T1000 (cell line): ENCODE results near the gene POLR2L.

Experiments
- DNase-seq: peaks from one replicate; lab custom pipeline; 2025; ENCODE audit warnings: mixed read lengths; lab: John Stamatoyannopoulos, UW

The POLR2L gene

DNA sequence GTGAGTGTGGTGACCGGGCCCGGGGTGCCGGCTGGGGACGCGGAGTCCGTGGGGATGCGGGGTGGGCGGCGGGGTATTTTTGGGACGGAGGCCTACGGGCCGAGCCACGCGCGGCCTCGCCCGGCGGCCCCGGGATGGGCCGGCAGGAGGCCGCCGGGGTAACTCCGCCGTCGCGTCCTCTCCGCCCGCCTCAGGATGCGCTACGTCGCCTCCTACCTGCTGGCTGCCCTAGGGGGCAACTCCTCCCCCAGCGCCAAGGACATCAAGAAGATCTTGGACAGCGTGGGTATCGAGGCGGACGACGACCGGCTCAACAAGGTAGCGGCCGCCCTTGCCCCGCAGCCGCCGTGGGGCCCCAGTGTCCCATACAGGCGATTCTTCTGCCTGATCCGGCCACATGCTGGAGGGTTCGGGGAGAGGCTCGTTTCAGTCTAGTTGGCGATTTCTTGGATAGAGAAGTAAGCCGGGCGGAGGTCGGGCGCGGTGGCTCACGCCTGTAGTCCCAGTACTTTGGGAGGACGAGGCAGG is 32.2 kb downstream of the POLR2L start:
- DNase-seq, result no peak

DNA sequence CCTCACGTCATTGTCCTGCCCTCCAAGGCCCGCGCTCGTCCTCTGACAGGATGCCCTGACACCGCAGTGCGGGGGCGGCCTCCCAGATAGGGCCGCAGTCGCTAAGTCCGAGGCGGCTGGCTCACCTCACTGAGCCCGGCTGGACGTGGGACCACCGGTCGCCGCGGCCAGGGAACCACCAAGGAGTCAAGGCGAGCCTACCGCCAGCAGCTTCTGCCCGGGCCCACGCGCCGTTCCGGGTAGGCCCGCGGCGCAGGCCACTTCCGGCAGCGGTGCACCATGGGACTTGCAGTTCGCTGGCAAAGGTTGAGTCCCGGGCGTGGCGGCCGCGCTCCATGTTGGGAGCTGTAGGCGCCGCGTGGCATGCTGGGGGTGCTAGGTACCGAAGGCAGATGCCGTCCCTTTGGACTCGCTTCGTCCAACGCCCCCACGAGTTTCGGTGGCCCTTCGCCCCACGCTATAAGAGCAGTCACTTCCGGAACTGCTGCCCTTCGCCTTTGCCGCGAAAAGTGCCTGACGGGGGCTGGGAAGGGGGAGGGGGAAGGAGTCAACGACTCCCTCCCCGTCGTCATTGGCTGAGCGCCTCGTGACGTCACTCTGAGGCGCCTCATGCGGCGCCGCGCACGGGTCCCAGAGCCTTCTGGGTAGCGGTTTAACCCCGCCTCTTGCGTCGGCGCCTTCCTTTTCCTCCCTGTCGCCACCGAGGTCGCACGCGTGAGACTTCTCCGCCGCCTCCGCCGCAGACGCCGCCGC is 32.9 kb downstream of the POLR2L start, which contains the start of gene RPLP2:
Gene RPLP2 (plus strand): TSS at position 681 of the 753 bp plus-strand sequence. CDS start 268 bp downstream, outside the sequence.
- DNase-seq, result peak; percentile 90

DNA sequence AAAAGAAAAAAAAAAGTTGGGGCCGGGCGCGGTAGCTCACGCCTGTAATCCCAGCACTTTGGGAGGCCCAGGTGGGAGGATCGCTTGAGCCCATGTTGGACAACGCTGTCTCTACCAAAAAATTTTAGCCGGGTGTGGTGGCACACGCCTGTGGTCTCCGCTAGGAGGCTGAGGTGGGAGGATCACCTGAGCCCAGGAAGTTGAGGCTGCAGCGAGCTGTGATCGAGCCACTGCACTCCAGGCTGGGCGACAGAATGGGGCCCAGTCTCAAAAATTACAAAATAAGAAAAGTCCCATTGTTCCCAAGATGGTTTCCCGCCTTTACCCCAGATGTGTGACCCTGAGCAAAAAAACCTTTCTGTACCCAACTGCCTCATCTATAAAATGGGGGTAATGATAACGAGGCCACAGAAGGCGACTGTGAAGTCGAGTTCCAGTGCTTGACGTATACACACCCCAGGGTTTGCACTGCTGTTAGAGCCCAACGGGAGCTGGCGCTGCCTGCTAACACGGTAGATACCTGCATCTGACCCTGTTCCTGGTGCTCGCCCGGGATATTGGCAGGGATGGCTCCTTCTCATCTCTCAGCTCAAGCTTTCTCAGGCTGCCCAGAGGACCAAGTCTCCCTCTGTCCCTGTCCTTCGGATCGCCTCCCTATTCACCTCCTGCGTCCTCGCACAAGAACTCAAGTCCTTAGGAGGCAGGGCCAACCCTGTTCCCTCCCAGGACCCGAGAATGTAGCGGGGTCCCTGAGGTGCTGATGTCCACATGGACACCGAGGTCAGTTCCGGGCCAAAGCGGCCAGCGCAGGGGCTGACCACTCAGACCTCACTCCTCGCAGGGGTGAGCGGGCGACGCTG is 33.7 kb downstream of the POLR2L start:
- DNase-seq, result no peak

DNA sequence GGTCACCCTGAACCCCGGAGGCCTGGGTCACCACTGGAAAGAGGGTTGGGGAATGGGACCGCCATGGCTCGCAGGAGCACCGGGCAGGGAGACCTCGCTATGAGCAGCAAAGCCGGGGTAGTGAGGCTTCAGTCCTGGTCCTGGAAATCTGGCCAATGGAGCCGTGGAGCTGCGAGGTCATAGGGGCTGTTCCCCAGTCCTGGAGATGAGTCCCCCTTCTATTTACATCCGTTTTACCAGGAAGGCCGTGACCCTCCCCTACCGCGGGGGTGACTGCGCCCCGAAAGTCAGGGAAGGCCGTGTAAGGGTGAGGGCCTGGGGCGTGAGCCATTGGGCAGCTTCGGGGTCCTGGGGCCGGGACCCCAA is 37.7 kb downstream of the POLR2L start:
- DNase-seq, result no peak

DNA sequence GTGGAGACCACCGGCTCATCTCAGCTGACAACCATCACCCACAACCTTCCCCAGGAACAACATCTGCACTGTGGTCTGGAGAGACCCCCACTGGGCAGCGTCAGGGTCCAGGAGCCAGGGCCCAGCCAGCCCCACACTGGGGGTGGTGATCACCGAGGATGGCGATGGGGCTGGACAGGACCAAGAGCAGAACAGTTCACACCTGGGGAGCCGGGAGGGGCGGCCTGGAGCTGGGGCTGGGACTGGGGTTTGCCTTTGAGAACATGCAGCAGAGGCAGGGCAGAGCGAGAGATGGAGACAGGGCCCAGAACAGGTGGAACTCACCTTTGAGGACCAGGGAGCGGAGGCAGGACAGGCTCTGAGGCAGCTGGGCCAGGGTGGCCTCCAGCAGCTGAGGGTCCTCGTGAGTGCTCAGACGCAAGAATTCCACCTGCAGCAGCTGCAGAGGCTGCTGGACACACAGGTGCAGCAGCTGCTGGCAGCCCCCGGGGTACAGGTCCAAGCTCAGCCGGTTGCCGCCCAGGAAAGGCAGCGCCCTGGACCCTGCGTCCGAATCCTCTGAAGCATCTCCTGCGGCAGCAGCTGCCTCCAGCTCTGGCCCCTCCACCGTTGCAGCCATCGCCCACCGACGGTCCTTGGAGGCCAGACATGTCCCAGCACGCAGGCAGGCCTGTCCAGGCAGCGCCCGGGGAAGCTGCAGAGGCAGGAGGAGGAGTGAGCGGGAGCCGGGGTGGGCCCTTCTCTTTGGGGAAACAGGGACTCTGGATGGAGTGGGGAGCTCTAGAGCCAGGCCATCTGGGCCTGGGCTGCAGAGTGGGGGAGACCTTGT is 38.3 kb downstream of the POLR2L start:
- DNase-seq, result no peak

DNA sequence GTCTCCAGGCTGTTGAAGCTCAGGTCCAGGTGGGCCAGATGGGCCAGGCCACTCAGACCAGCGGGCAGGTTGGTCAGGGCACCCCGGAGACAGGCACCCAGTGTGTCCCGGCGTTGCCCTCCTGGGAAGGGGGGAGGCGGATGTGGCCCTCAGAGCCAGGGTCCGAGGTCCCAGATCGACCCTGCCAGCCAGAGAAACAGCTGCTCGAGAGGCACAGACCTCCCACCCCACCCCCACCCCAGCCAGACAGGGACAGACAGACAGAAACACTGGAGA is 38.9 kb downstream of the POLR2L start:
- DNase-seq, result no peak

DNA sequence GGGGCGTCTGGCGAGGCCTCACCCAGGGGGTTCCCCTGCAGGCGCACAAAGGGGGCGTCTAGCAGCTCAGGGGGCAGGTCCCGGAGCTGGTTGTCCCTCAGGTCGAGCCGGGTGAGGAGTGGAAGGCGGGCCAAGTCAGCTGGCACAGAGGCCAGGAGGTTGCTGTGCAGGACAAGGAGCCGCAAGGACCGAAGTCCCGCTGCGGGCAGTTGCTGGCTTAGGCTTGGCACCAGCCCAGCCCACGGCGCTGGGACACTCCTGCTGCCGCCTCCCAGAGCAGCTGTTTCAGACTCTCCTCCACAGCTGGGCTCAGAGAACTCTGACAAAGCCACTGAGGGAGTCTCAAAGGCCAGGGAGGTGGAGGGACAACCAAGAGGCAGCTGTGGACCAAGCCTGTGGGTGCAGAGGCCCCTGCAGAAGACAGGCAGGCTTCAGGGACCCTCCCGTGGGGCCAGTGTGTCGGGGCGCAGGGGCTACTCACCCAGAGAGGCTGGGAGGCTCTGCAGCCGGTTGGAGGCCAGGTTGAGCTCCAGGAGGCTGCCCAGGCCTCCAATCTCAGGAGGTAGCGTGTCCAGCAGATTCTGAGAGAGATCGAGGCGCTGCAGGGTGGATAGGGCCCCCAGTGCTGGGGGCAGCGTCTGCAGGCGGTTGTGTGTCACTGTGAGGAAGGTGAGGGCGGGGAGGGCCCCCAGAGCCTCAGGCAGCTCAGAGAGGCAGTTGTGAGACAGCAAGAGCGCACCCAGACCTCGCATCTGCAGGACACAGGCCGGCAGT is 39.4 kb downstream of the POLR2L start:
- DNase-seq, result no peak

DNA sequence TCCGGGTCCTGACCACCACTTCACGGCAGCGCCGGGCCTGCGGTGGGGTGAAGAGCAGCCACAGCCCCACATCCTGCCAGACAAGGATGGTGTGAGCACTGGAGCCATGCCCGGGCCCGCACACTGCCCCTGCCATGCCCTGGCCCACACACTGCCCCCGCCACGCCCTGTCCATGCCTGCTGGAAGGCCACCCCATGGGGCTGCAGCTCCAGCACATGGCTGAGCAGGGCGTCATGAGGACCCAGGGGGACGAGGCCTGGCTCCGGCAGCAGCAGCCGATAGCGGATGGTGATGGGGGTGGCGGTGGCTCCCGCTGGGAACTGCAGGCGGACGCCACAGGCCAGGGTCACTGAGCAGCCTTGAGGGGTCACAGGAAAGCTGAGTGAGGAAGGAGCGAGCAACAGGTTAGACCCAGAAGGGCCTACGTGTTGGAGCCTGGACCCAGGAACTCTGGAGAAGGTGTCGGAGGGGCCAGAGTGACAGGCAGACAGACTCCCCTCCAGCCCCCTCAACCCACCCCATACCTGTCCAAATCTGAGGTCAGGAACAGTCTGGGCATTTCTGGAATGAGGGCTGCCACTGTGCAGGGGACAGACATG is 40.2 kb downstream of the POLR2L start:
- DNase-seq, result no peak

DNA sequence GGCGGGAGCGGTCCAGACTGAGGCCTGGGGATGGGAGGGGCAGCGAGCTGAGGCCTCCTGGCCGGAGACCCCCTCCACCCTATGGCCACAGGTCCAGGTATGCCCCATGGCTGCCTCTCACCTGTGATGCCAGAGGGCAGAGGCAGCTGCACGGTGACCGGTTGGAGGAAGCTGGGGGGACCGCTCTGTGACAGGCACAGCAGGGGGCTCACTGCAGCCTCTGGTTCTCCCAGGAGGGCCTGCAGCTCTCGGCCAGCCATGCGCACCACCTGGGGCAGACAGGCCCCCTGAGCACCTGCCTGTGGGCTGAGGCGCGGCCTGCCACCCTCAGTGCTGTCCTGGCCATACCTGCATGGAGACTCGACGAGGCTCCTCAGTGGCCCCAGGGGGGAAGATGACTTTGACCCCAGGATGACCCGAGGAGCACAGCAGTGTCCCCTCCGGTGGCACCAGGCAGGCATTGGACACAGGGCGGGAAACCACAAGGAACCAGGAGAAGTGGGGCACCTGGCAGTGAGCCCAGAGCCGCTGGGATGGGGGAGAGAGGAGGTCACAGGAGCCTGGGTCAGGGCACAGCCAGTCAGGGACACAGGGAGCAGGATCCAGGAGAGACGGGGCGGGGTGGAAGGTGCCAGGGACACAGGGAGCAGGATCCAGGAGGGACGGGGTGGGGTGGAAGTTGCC is 41.1 kb downstream of the POLR2L start:
- no peak for DNase-seq

DNA sequence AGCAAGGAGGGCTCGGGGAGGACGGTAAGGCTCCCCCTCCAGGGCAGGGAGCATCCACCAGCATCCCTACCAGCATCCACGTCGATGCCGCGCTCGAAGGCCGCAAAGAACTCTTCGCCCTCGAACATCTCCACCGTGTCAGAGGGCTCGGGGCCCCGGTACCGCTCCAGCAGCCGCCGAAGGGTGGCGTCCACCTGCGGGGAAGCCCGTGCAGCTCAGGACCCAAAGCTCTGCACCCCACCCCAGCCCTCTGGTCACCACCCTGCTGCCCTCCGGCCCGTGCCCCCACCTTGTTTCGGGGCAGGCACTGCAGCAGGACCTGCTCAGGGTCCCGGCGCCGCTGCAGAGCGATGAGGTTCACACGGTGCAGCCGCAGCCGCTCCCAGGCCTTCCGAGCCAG is 41.9 kb downstream of the POLR2L start:
- DNase-seq, result no peak

DNA sequence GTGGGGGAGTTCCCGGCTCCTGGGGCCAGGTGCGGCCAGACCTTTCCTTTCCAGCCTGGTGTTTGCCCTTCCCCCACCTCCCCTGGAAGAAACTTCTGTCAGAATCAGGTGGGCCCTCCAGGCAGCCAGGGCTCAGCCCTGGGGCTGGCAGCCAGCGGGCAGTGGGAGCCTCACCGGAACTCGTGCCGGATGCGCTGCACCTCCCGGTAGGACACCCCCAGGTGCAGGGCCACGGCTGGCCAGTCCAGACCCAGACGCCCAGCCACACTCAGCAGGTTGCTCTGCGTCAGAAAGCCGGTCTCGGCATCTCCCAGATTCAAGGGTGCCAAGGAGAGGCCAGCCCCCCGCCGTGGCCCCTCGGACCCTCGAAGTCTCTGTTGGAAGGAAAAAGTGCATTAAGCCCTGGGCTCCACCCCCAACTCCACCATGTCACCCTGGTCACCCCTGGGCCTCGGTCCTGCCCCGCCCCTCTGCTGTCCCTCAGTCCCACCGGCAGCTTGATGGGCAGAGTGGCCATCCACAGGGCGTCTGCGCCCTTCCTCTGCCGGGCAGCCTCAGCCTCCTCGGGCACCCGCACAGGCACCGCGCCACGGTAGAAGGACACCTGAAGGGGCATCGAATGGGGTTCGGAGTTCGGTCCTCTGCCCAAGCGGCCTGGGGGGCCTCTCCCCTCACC is 42.5 kb downstream of the POLR2L start:
- no peak for DNase-seq

DNA sequence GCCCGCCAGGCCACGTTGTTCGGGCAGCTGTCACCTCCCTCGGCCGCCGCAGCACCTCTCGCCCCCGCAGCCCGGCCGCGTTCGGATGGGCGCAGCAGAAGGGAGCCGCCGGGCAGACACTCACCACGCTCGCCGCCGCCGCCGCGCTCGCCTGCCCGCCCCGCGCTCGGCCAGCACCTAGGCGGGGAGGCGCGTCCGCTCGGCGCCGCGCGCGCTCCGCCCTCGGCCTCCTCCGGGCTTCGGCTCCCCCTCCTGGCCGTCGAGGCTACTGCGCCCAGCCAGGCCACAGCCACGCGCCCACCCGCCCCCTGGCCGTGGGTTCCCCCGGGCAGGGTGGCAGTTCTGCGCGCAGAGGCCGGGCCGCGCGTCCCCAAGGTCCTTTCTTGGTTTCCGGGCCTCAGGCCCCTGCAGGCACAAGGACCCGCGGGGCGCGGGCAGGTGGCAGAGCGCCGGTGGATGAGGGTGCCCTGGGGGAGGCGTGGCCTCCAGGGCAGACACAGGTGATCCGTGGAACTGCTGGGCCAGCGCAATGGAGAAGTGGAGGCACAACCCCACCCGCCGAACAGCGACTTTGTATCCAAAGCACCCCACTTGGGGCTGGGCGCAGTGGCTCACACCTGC is 44.1 kb downstream of the POLR2L start, which contains the start of gene SLC25A22:
Gene SLC25A22 (minus strand): TSS at position 189 of the 621 bp plus-strand sequence. CDS start 3,275 bp downstream, outside the sequence.
- peak; percentile 67 for DNase-seq

DNA sequence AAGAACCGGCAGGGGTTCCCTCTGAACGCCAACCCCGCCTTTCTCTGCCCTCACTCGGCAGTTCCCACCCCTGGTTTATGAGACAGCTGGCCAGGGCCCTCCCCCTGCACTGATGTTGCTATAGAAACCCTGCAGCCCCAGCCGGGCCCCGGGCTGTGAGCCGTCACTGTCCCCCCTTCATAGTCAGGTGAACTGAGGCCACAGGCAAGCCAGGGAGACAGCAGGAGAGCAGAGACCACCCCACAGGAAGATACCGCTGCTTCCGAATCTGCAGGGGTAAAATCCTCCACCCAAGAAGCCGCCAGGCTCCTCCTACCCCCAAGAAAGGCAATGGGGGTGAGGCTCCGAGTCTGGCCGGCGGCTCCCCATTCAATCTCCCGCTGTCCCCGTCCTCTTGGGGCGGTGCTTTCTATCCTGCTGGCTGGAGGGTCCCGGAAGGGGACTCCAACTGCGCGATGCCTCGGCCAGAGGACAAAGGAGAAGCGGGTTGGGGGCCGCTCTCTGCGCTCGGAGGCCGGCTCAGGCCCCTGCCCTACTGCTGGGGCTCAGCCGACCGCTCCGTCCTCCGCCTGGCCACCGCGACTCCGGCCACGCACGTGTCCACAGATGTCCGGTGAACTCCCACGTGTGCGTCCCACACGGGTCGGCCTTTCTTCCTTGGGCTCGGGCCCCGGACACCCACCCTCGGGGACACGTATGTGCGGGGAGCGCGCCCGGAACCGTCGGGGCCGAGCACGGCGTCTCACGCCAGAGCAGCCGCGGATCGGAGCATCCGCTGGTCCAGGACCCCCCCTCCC is 44.8 kb downstream of the POLR2L start:
- DNase-seq, result peak; percentile 67

DNA sequence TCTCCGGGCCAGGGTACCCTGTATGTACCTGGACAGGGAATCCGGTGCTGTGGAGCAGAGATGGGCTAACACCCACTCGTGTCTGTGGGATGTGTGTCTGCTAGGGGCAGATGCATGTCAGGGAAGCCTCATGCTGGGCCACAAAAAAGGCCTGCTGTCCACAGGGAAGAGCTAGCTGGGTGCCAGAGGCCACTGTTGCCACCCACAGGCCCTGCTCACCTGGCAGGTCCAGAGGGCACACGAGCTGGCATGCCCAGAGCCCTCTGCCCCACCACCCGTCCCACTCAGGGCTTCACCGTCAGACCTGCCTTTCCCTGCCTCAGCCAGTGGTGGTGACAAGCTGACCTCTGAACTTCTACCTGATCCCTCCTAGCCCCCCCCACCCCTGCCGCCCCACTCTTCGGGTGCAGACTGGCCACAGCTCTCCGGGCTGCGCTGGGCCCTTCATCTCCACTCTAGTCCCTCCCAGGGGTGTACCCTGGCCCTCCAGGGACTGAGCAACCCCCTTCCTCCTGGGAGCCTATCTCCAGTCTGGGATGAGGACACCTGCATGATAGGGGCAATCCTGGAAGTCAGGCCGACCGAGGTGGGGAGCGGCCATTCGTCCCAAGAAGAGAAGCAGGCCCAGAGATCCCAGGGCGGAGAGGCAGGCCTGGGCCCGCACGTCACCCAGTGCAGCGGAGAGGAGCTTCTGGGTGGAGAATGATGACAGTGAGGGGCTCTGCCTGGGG is 45.6 kb downstream of the POLR2L start:
- DNase-seq, result no peak

DNA sequence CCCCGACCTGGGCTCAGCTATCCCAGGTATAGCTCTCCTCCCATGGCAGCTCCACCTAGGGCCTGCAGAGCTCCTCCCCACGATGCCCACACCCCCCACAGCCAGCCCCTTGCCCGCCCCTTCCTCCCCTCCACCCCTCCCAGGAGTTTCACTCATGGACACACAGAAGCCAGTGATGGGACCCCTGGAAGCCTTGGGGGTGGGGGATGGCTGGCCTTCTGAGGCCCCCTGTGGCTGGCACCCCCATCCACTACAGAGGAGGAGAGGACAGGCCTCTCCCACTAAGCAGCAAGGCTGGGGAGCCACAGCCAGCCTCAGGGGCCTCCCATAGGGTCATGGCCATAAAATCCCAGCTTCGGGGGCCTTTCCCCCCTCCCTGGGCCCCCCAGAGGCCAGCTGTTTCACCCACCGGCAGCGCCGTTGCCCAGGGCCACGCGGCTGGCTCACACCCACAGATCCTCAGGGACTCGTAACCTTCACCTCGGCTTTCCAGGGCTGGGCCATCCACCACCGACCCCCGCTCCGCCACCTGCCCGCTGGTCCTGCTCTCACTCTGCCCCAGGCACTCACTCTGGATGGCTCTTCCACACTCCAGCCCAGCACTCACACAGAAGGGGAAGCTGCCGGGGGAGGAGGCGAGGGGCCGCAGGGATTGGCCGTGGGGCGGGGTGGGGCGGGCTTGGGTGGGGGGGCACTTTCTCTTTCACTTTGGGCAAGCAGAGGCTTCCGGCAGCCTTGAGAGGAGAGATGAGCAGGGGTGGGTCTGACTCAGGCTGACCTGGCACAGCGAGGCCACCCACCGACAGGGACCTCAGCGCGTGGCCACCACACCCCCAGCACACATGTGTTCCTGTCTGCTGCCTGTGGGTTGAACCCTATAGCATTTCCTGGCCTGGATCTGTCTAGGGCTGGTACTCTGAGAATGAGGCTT is 46.4 kb downstream of the POLR2L start:
- DNase-seq, result peak; percentile 76

DNA sequence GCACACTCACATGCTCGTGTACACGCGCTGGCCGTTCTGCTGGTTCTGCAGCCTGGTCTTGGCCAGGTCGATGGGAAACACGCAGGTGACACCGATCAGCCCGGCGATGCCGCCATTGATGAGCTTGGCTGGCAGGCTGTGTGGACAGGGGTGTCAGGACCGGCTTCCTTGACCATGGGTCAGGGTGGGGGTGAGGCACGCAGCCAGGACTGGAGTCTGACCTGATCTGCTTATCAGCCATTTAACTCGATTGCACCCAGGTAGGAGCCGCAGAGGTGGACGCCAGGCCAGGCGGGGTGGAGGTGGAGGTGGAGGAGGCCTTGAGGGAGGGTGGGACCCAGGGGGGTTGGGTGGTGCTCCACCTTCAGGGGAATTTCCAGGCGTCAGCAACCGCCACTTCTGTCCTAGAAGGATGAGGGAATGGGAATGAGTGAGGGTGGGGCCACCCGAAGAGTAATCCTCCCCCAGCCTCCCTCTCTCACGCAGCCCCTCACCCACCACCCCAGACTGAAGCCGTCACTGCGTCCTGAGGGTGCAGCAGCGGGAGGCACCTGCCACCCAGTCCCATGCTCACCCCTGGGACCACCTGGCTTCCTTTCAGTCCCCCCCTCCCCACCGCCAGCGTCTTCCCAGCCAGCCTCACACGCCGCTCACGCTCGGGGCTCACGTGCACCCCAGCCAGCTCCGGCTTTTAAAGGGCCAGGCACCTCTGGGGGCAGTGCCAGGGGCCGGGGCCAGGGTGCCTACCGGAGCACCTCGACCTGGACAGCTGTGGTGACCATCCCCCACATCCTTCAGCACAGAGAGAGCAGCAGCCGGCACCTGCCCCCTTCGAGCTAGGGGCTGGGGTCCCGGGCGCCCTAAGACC is 47.3 kb downstream of the POLR2L start:
- no peak for DNase-seq
